IPS-20b (cell line): Measurements from ENCODE around the gene RAB40A.

Experiments
- H3K27ac ChIP-seq: one replicate; pipeline ENCODE4 v1.5.1; 2013; ENCODE audit warnings: low read length
- H3K27me3 ChIP-seq: 2 replicates; pipeline ENCODE4 v1.6.1; 2013; ENCODE audit warnings: mild to moderate bottlenecking, low read length, inconsistent platforms; ENCODE audit not compliant: insufficient read depth
- H3K36me3 ChIP-seq: 2 replicates; pipeline ENCODE4 v1.6.1; 2013; ENCODE audit warnings: low read depth, mild to moderate bottlenecking, inconsistent platforms, low read length, moderate library complexity; ENCODE audit not compliant: insufficient read depth
- H3K4me1 ChIP-seq: 2 replicates; pipeline ENCODE4 v1.6.1; 2013; ENCODE audit warnings: mild to moderate bottlenecking, control low read depth, inconsistent platforms, low read length, moderate library complexity; ENCODE audit not compliant: insufficient read depth
- H3K4me3 ChIP-seq: 2 replicates; pipeline ENCODE4 v1.5.1; 2013; ENCODE audit warnings: mild to moderate bottlenecking, low read length, inconsistent platforms
- H3K9ac ChIP-seq: 2 replicates; pipeline ENCODE4 v1.6.1; 2013; ENCODE audit warnings: low read depth, mild to moderate bottlenecking, inconsistent platforms, low read length, moderate library complexity
- H3K9me3 ChIP-seq: 2 replicates; pipeline ENCODE4 v1.6.1; 2013; ENCODE audit warnings: mild to moderate bottlenecking, low read depth, low read length, inconsistent platforms; ENCODE audit not compliant: insufficient read depth

Gene RAB40A

DNA sequence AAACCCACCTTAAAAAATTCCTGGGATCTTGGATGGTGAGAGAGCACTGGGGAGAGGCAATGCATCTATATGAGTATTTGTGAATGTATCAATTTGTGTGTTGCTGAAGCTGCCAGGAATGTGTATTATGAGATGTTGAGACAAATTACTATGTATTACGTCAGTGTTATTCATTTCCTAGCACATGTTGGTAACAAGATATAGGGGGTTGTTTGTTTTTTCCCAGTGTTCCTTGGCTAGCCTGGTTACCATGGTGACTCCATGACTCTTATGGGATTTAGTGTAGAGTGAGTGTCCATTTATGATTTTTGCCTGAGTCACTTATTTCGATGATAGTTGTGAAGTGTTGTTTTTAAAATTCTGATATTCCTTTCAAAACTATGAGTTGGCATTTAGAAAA, 65.6 kb downstream of the RAB40A start:
- H3K4me1 ChIP-seq = no peaks in the 10 kb centered on the region
- no peak overlapping the region for H3K27ac ChIP-seq
- H3K36me3 ChIP-seq = 0 out of 2 replicates have a peak, but pooled peaks cover 13% of the 10 kb centered on the region
- H3K9ac ChIP-seq = no peak overlapping the region
- H3K9me3 ChIP-seq = no peaks in the 10 kb centered on the region
- no peaks in the 10 kb centered on the region for H3K27me3 ChIP-seq
- no peak overlapping the region for H3K4me3 ChIP-seq
